Skin epidermis (tissue), 12 donors: ENCODE data around the gene TNS1.

Experiments used
- H3K27ac ChIP-seq, 21 experiments: fragments of 200-600 bp; sonication (generic) in 11 of 21; one replicate each; pipeline ENCODE4 v1.5.0; 2020; ENCODE audit warnings: mild to moderate bottlenecking in 3 of 21, inconsistent platforms in 2 of 21, moderate library complexity in 2 of 21
- H3K4me3 ChIP-seq, 7 experiments: fragments of 200-600 bp; sonication (generic) in 2 of 7; one replicate each; pipeline ENCODE4 v1.5.0; 2020; ENCODE audit warnings: inconsistent platforms in 2 of 7, mild to moderate bottlenecking in 2 of 7, moderate library complexity in 1 of 7

The TNS1 gene

GRCh38 chr2:218003281-218003944 lies 618 bp upstream of the TNS1 start:
- Histone ChIP-seq H3K4me3 (peak overlapping the region in 3 of 7 experiments; percentile 21 to 40 (median 35)), H3K27ac (peak overlapping the region in 20 of 21 experiments; percentile 60 to 90 (median 82))

GRCh38 chr2:218002143-218002844 lies 501 bp downstream of the TNS1 start:
- H3K27ac ChIP-seq: peak overlapping the region in 20 of 21 experiments; percentile 47 to 90 (median 82)
- H3K4me3 ChIP-seq: peak overlapping the region; percentile 10 to 40 (median 31)

- Histone ChIP-seq H3K27ac (peak overlapping the region in 18 of 21 experiments; percentile 36 to 90 (median 82)), H3K4me3 (peak overlapping the region; percentile 10 to 40 (median 31))
Measured at GRCh38 chr2:218001629-218002028, 1.2 kb downstream of the TNS1 start.

- H3K4me3 ChIP-seq: no peak overlapping the region
- H3K27ac ChIP-seq: peak overlapping the region in 7 of 21 experiments; percentile 1 to 90 (median 58)
Measured at GRCh38 chr2:218000136-218000535, 2.7 kb downstream of the TNS1 start.

- Histone ChIP-seq H3K4me3 (no peak overlapping the region), H3K27ac (peak overlapping the region in 2 of 21 experiments; percentile 17 to 33)
Measured at GRCh38 chr2:217999595-217999959, 3.2 kb downstream of the TNS1 start.

- Histone ChIP-seq H3K4me3 (no peak overlapping the region), H3K27ac (peak overlapping the region in 2 of 21 experiments; percentile 17 to 38)
Measured at GRCh38 chr2:217998926-217999594, 3.7 kb downstream of the TNS1 start.

GRCh38 chr2:217997510-217997909 lies 5.3 kb downstream of the TNS1 start:
- Histone ChIP-seq H3K27ac (peak overlapping the region in 8 of 21 experiments; percentile 2 to 85 (median 72)), H3K4me3 (no peak overlapping the region)

GRCh38 chr2:217996361-217996760 lies 6.4 kb downstream of the TNS1 start:
- Histone ChIP-seq H3K27ac (peak overlapping the region in 19 of 21 experiments; percentile 37 to 85 (median 72)), H3K4me3 (no peak overlapping the region)

- no peak overlapping the region for H3K4me3 ChIP-seq
- peak overlapping the region in 19 of 21 experiments; percentile 37 to 85 (median 72) for H3K27ac ChIP-seq
Measured at GRCh38 chr2:217995731-217996231, 7.0 kb downstream of the TNS1 start.

GRCh38 chr2:217994776-217995274 lies 8.0 kb downstream of the TNS1 start:
- peak overlapping the region in 17 of 21 experiments; percentile 26 to 86 (median 72) for H3K27ac ChIP-seq
- H3K4me3 ChIP-seq: no peak overlapping the region

GRCh38 chr2:217993817-217994463 lies 8.9 kb downstream of the TNS1 start:
- H3K27ac ChIP-seq: peak overlapping the region in 17 of 21 experiments; percentile 5 to 86 (median 67)
- H3K4me3 ChIP-seq: no peak overlapping the region

GRCh38 chr2:217993138-217993537 lies 9.7 kb downstream of the TNS1 start:
- peak overlapping the region in 7 of 21 experiments; percentile 47 to 86 (median 73) for H3K27ac ChIP-seq
- no peak overlapping the region for H3K4me3 ChIP-seq

- peak overlapping the region in 5 of 21 experiments; percentile 4 to 55 (median 22) for H3K27ac ChIP-seq
Measured at GRCh38 chr2:217992061-217992460, 10.7 kb downstream of the TNS1 start.

GRCh38 chr2:217990791-217991465 lies 11.9 kb downstream of the TNS1 start:
- Histone ChIP-seq H3K27ac (peak overlapping the region in 2 of 21 experiments; percentile 13 to 55), H3K4me3 (no peak overlapping the region)

More at GRCh38 chr2:217992061-217992460, 10.7 kb downstream of the TNS1 start:
- H3K4me3 ChIP-seq: no peak overlapping the region

GRCh38 chr2:217990389-217990788 lies 12.4 kb downstream of the TNS1 start:
- H3K27ac ChIP-seq: peak overlapping the region in 1 of 21 experiments; percentile 13

GRCh38 chr2:217989221-217989948 lies 13.4 kb downstream of the TNS1 start:
- peak overlapping the region in 8 of 21 experiments; percentile 3 to 62 (median 51) for H3K27ac ChIP-seq
- no peak overlapping the region for H3K4me3 ChIP-seq

More at GRCh38 chr2:217990389-217990788, 12.4 kb downstream of the TNS1 start:
- no peak overlapping the region for H3K4me3 ChIP-seq

- peak overlapping the region in 7 of 21 experiments; percentile 29 to 62 (median 52) for H3K27ac ChIP-seq
- no peak overlapping the region for H3K4me3 ChIP-seq
Measured at GRCh38 chr2:217988840-217989204, 14.0 kb downstream of the TNS1 start.
